ENCODE data around the gene UTP11.
"Not testable (repeated sequence)": the region's sequence is repeated elsewhere in the genome, so short reads cannot be mapped to it uniquely, and the experiment has no call there.

UTP11 gene

GRCh38 chr1:38012363-38013226 is at the start of gene UTP11:
TSS of gene UTP11 (plus strand) at chr1:38012734. CDS start at chr1:38012803, 69 bp downstream.
- DNase-seq: peak; percentile 99

- not testable (repeated sequence) for DNase-seq
Observed at GRCh38 chr1:37964106-37964505, 48.4 kb upstream of the UTP11 start.

GRCh38 chr1:37965301-37965700 is 47.2 kb upstream of the UTP11 start:
- DNase-seq: no peak

- not testable (repeated sequence) for DNase-seq
Observed at GRCh38 chr1:37973684-37974083, 38.9 kb upstream of the UTP11 start.

GRCh38 chr1:37974567-37974966 is 38.0 kb upstream of the UTP11 start:
- DNase-seq: no peak

GRCh38 chr1:37975083-37975482 is 37.5 kb upstream of the UTP11 start:
- DNase-seq: peak; percentile 72

DNA sequence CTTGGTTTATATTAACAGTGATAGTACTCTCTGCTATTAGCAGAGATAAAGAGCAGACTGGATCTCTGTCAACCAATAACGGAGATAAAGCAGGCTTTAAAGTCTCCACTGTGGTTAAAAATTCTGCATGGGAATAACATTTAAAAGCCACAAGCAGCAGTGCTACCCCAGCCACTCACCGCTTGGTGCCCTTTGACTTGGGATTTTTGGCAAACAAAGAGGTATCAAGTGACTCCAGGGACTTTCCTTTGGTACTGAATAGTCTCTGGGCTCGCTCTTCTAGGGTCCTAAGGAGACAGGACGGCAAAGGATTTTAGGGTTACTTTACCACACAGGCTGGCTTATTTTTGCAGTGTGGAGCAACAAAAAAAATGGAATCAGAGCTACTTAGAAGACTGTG is 34.0 kb upstream of the UTP11 start:
- DNase-seq: no peak

DNA sequence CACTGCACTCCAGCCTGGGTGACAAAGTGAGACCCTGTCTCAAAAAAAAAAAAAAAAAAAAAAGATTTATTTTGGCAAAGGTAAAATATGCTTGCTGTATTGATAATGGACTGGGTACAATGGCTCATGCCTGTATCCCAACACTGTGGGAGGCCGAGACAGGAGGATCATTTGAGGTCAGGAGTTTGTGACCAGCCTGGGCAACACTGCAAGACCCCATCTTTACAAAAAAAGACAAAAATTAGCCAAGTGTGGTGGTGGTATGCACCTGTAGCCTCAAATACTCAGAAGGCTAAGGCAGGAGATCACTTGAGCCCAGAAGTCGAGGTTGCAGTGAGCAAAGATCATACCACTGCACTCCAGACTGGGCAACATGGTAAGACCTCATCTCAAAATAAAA is 29.0 kb upstream of the UTP11 start:
- no peak for DNase-seq

GRCh38 chr1:37987679-37988078 is 24.9 kb upstream of the UTP11 start:
- DNase-seq: no peak

DNA sequence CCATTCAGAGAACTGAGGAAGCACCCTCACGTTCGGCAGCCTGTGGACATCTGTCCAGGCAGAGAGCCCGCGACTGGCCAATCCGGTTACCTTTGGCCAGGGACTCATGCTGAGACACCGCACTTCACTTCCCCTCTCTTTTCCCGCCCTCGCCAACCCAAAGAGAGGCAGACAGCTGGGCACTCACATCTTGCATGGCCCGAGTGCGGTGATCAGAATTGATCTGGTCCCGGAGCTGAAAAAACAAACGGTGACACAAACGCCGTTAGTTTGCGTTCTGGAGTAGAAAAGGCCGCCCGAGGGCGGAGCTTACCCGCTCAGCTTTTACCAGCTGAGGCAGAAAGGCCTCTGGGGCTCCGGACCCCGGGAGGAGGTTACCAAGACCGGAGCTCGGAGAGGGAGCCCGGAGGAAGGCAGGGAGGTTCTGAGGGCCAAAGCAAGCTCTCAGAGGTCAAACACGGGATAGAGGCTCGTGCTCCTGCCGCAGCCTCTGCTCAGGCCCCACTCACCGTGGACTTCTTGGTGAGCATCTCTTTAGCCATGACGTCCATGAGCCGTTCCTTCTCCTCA is 23.1 kb upstream of the UTP11 start:
- peak; percentile 70 for DNase-seq

GRCh38 chr1:37994886-37995566 is 17.5 kb upstream of the UTP11 start:
- DNase-seq: no peak

DNA sequence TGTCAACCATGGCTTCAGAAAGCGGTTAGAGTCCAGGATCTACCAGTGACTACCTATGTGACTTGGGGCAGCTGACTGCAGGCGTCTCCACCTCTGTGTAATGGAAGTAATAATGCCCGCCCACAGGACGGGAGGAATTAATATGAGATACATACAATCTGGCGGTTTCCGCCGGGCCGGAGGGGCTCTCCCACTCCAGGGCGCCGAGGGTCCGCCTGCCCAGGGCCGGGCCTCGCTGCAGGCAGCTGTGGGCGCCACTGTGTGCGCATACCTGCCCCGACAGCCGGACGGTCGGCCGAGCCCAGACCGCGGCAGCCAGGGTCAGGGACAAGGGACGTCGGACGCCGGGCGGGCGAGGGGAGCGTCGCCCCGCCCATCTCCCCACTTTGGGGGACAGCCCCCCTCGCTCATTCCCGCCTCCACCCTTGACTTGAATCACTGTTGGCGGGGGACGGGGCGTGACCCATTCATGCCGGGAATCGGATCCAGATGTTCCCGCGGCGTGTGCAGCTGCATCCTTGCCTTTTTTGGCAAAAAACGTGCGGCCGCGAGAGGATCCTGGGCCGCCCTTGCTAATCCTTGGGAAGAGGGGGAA is 16.7 kb upstream of the UTP11 start:
- DNase-seq: peak; percentile 63

- no peak for DNase-seq
Observed at GRCh38 chr1:37997256-37998088, 15.1 kb upstream of the UTP11 start.

- no peak for DNase-seq
Observed at GRCh38 chr1:37998089-37998808, 14.3 kb upstream of the UTP11 start.

GRCh38 chr1:37998913-37999429 is 13.6 kb upstream of the UTP11 start:
- DNase-seq: no peak

DNA sequence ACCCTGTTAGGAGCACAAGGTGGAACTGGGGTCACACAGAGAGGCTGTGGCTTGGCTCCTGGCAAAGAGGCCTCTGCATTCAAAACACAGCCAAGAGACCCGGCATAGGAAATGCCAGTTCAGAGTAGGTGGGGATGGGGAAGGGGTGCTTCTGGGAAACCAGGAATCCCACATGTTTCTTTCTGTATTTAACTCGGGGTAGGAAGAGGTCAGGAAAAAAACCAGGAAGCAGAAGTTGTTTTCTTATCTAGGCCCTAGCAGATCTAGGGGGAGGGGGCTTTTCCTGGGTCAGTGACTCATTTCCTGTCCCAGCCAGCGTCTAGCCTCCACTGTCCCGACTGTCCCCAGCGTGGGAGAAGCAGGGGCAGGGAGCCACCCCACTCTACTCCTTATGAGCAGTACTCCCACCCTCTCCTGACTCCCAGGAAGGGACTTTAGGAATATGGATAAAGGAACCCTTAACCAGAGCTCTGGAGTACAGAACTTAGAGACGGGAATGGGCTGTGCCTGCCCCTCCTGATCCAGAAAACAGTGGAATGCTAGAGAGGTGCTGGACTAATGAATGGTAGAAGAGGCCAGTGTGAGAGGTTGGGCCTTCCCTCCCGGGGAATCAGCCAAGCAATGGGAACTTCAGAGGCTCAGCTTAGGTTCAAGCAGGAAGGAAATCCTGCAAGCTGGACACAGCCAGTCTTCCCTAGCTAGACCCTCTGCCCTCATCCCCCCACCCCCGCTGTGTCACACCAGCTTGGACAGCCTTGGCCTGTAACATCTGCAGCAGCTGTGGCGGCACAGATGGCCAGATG is 12.9 kb upstream of the UTP11 start:
- peak; percentile 89 for DNase-seq

- no peak for DNase-seq
Observed at GRCh38 chr1:38000233-38000528, 12.4 kb upstream of the UTP11 start.

- peak; percentile 64 for DNase-seq
Observed at GRCh38 chr1:38000529-38001455, 11.7 kb upstream of the UTP11 start.

Measured in hematopoietic multipotent progenitor cell treated with erythropoietin and hydrocortisone succinate and interleukin-3 and kit ligand, for 4 days (in vitro differentiated cells).